WERI-Rb-1 (cell line): ENCODE results near the gene ARHGAP22.

Experiments used
- DNase-seq: peaks from one replicate; pipeline ENCODE4 v3.0.0-alpha.2; 2020
- H3K27ac ChIP-seq: fragments of 250-450 bp; sonication (Bioruptor Pico); 2 replicates; pipeline ENCODE4 v1.5.1; 2020; ENCODE audit warnings: mild to moderate bottlenecking, moderate library complexity
- H3K27me3 ChIP-seq: fragments of 250-450 bp; sonication (Bioruptor Pico); 2 replicates; pipeline ENCODE4 v1.5.1; 2021; ENCODE audit warnings: mild to moderate bottlenecking, low read depth, moderate library complexity; ENCODE audit not compliant: insufficient read depth, severe bottlenecking
- H3K36me3 ChIP-seq: fragments of 250-450 bp; sonication (Bioruptor Pico); 2 replicates; pipeline ENCODE4 v1.5.1; 2020; ENCODE audit warnings: mild to moderate bottlenecking, moderate library complexity
- H3K4me3 ChIP-seq: 2 replicates; pipeline ENCODE4 v1.5.1; 2011; ENCODE audit warnings: low read depth, mild to moderate bottlenecking, control low read depth, low read length
- H3K9me3 ChIP-seq: fragments of 250-450 bp; sonication (Bioruptor Pico); 2 replicates; pipeline ENCODE4 v1.5.1; 2021; ENCODE audit warnings: mild to moderate bottlenecking, moderate library complexity; ENCODE audit not compliant: severe bottlenecking
- CTCF ChIP-seq: IDR thresholded peaks from 2 replicates; pipeline ENCODE4 v1.5.1; 2011; ENCODE audit warnings: low read depth, mild to moderate bottlenecking, control low read depth, inconsistent platforms, low read length

ARHGAP22 gene

GRCh38 chr10:48603421-48604038, 1.3 kb downstream of the ARHGAP22 start:
- no peak for DNase-seq
- H3K27me3 ChIP-seq = no peaks in the 10 kb centered on the region
- no peak for TF ChIP-seq CTCF
- H3K27ac ChIP-seq = no peak overlapping the region
- H3K4me3 ChIP-seq = no peak overlapping the region
- no peaks in the 10 kb centered on the region for H3K36me3 ChIP-seq
- H3K9me3 ChIP-seq = no peaks in the 10 kb centered on the region

GRCh38 chr10:48602401-48603135, 2.3 kb downstream of the ARHGAP22 start:
- DNase-seq = no peak
- no peaks in the 10 kb centered on the region for H3K36me3 ChIP-seq
- no peak overlapping the region for H3K4me3 ChIP-seq
- TF ChIP-seq CTCF = no peak
- H3K9me3 ChIP-seq = no peaks in the 10 kb centered on the region
- H3K27ac ChIP-seq = no peak overlapping the region
- H3K27me3 ChIP-seq = no peaks in the 10 kb centered on the region

GRCh38 chr10:48601789-48602188, 3.1 kb downstream of the ARHGAP22 start:
- Histone ChIP-seq H3K4me3 (no peak overlapping the region), H3K9me3 (no peaks in the 10 kb centered on the region), H3K36me3 (no peaks in the 10 kb centered on the region), H3K27ac (no peak overlapping the region), H3K27me3 (no peaks in the 10 kb centered on the region)
- no peak for DNase-seq
- TF ChIP-seq CTCF = no peak

- no peaks in the 10 kb centered on the region for H3K27me3 ChIP-seq
- DNase-seq = no peak
- no peak for TF ChIP-seq CTCF
Measured at GRCh38 chr10:48600645-48601505, 4.0 kb downstream of the ARHGAP22 start.

GRCh38 chr10:48599830-48600134, 5.1 kb downstream of the ARHGAP22 start:
- H3K36me3 ChIP-seq = no peaks in the 10 kb centered on the region
- no peak overlapping the region for H3K27ac ChIP-seq
- H3K9me3 ChIP-seq = no peaks in the 10 kb centered on the region
- H3K27me3 ChIP-seq = no peaks in the 10 kb centered on the region
- DNase-seq = no peak
- TF ChIP-seq CTCF = no peak
- no peak overlapping the region for H3K4me3 ChIP-seq

More at GRCh38 chr10:48600645-48601505, 4.0 kb downstream of the ARHGAP22 start:
- Histone ChIP-seq H3K27ac (no peak overlapping the region), H3K9me3 (no peaks in the 10 kb centered on the region), H3K4me3 (no peak overlapping the region), H3K36me3 (no peaks in the 10 kb centered on the region)
